HAP-1 (cell line): ENCODE results near the gene RS1.

Experiments used
- DNase-seq, 2 experiments: peaks; one replicate each; pipeline ENCODE4 v3.0.0-alpha.2; 2016 to 2020; ENCODE audit warnings: low spot score in 2 of 2
- H3K27me3 ChIP-seq: fragments of 250-450 bp; sonication (Bioruptor Pico); 2 replicates; pipeline ENCODE4 v1.5.1; 2020; ENCODE audit warnings: low read depth, mild to moderate bottlenecking, moderate library complexity
- H3K36me3 ChIP-seq: fragments of 250-450 bp; sonication (Bioruptor Pico); replicated peaks from 2 replicates; pipeline ENCODE4 v1.5.1; 2020; ENCODE audit warnings: mild to moderate bottlenecking
- H3K4me1 ChIP-seq: fragments of 250-450 bp; sonication (Bioruptor Pico); 2 replicates; pipeline ENCODE4 v1.5.1; 2020; ENCODE audit warnings: mild to moderate bottlenecking
- H3K4me3 ChIP-seq: fragments of 250-450 bp; sonication (Bioruptor Pico); 2 replicates; pipeline ENCODE4 v1.5.1; 2020; ENCODE audit warnings: mild to moderate bottlenecking, moderate library complexity
- H3K9me3 ChIP-seq: fragments of 250-450 bp; sonication (Bioruptor Pico); 2 replicates; pipeline ENCODE4 v1.5.1; 2020; ENCODE audit warnings: mild to moderate bottlenecking, moderate library complexity
- in situ Hi-C: fragments of 300-500 bp; cut with MboI; formaldehyde crosslinking; loops from 3 replicates; pipeline ENCODE4 v1.14.3; 2020; ENCODE audit warnings: low sequenced_read_pairs, inconsistent platforms, mixed read lengths

RS1 gene

DNA sequence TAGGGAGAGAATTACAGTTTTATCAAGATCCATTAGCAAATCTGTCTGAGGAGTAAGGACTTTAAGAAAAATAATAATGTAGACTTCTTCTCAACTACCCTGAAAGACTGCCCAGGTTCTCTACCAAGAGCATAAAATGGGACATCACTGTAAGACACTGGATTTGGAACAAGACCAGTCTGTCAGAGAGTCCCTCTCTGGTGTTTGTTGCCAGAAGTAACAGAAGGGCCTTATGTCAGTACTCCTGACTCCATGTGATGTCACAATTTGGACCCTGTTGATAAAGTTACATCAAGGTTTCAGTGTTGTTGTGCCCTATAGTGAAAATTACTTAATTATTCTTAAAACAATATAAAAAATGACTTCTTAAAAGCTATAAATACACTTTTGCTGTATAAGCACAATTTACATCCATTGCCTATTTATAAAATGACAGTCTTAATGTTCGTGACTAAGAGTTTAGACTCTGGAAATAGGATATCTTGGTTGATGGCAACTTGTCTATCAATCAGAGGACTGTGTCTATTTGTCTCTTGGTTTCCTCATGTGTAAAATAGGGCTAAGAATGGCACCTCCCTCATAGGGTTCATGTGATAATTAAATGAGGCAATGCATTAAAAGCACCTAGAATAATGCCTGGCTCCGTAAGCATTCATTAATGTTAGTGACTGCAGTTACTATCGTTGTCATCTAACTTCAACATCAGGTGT, 57.8 kb downstream of the RS1 start:
- no peak for DNase-seq
- peaks cover 11% of the 10 kb centered on the region for H3K4me1 ChIP-seq
- in situ Hi-C loops: no loop called here
- H3K4me3 ChIP-seq: no peak overlapping the region
- H3K27me3 ChIP-seq: no peaks in the 10 kb centered on the region
- H3K9me3 ChIP-seq: no peaks in the 10 kb centered on the region
- H3K36me3 ChIP-seq: no peaks in the 10 kb centered on the region

DNA sequence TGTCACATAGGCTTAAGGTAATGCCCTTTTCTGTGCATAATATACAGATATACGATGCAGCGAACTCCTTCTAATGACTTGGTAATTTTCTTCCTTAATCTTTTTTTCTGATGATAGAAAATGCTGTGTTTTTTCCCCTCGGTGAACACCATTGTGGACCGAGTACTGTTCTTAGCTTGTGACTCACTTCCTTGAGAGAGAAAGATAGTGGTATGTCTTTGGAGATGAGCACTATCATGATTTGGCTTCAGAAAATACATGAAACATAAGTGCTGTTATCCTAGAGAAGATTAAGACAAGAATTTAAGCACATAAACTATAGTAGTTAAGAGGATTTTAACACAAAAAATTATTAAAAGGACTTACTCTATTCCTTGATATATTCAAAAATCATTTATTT, 63.9 kb downstream of the RS1 start:
- in situ Hi-C loops: no loop called here
- no peaks in the 10 kb centered on the region for H3K27me3 ChIP-seq
- H3K4me1 ChIP-seq: no peaks in the 10 kb centered on the region
- peaks cover 3% of the 10 kb centered on the region; the same call in 1 of the 2 replicates for H3K36me3 ChIP-seq
- no peak for DNase-seq
- no peak overlapping the region for H3K4me3 ChIP-seq
- H3K9me3 ChIP-seq: no peaks in the 10 kb centered on the region

DNA sequence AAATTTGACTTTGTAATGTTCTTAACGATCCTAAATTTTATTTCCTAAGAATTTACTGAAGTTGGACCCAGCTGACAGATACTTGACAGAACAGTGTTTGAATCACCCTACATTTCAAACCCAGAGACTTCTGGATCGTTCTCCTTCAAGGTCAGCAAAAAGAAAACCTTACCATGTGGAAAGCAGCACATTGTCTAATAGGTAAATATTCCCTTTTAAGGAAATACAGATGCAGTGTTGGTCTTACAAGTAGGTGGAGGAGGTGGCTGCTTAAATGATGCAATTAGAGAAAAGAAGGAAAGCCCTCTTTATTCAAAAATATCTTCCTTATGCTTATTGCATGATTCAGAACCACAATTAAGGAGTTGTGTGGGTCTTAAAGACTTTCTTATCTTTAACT, 73.5 kb downstream of the RS1 start:
- no peaks in the 10 kb centered on the region for H3K27me3 ChIP-seq
- no peaks in the 10 kb centered on the region for H3K4me1 ChIP-seq
- no peak overlapping the region for H3K4me3 ChIP-seq
- DNase-seq: no peak
- H3K36me3 ChIP-seq: no peaks in the 10 kb centered on the region
- in situ Hi-C loops: no loop called here
- H3K9me3 ChIP-seq: no peaks in the 10 kb centered on the region

DNA sequence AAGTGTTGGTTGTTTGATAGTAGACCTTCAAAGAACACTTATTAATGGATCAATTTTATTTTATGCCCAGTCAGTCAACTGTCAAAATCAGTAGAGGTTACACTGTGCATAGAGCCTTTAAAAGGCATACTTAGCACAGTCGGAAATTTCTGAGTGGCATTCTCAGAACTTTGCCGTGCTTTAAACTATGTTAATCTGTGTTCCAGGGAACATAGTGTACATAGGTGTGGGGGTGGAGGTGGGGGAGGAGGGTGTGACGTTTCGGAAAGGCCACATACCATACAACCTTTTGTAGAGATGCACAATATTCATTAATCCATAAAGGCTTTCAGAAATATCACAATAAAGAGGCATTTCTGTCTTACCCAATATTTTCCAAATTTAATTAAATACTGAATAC, 75.8 kb downstream of the RS1 start:
- no peak for DNase-seq
- Histone ChIP-seq H3K9me3 (no peaks in the 10 kb centered on the region), H3K4me3 (no peak overlapping the region), H3K27me3 (no peaks in the 10 kb centered on the region), H3K36me3 (no peaks in the 10 kb centered on the region; the same call in 1 of the 2 replicates), H3K4me1 (no peaks in the 10 kb centered on the region)
- in situ Hi-C loops: no loop called here

- Histone ChIP-seq H3K9me3 (no peaks in the 10 kb centered on the region), H3K4me1 (no peaks in the 10 kb centered on the region), H3K4me3 (no peak overlapping the region), H3K27me3 (no peaks in the 10 kb centered on the region), H3K36me3 (no peaks in the 10 kb centered on the region; the same call in 1 of the 2 replicates)
- in situ Hi-C loops: no loop called here
- DNase-seq: no peak
Measured at GRCh38 chrX:18594079-18594478, 77.8 kb downstream of the RS1 start.

DNA sequence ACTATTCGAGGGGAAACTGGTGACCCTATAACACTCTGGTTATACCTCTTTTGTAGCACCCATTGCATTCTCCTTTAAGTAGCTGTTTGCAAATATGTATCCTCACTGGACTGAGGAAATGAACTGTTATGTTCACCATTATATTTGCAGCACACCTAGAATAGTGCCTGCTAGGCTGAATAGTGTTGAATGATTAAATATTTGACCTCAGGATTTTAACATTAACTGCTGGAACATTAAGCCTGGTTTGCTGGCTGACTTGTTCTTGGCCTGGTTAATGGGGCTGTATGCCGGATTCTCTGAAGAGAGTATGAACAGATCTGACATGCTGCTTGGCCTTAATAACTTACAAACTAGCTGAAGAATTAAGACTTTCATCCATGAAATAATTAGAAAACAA, 80.1 kb downstream of the RS1 start:
- no peaks in the 10 kb centered on the region for H3K9me3 ChIP-seq
- no peaks in the 10 kb centered on the region for H3K27me3 ChIP-seq
- in situ Hi-C loops: no loop called here
- H3K4me3 ChIP-seq: no peak overlapping the region
- no peaks in the 10 kb centered on the region for H3K4me1 ChIP-seq
- DNase-seq: no peak
- no peaks in the 10 kb centered on the region; the same call in 1 of the 2 replicates for H3K36me3 ChIP-seq
